Measurements from ENCODE around the gene GNB5. TPM values are rescaled to one million over a fixed set of nuclear protein-coding genes. Genes with fewer than 3 reads are reported as not detected.

GNB5 gene
- total RNA-seq, result 33.0 and 36.1 TPM in 2 replicates

GRCh38 chr15:52191207-52191606, at the start of gene GNB5:
GNB5 (minus strand) TSS chr15:52191392; CDS start chr15:52184676, 6,716 bp downstream.

Other genes with a start within 250 kb of the GNB5 start
- gene LEO1, start 219.6 kb downstream of the GNB5 start, total RNA-seq, result 33.4 and 35.1 TPM in 2 replicates
- gene MAPK6, start 172.2 kb downstream of the GNB5 start, total RNA-seq, result 81.3 and 132 TPM in 2 replicates
- 0.21 and 0.60 TPM in 2 replicates for gene BCL2L10, start 78.6 kb downstream of the GNB5 start, total RNA-seq
- gene MYO5C, start 104.4 kb upstream of the GNB5 start, total RNA-seq, result 12.7 and 21.0 TPM in 2 replicates

Data from airway epithelial cell (primary cell).